Hippocampal formation (tissue), 2 donors: ENCODE measurements around the gene LCE1C.

Experiments
- DNase-seq, 2 donors: peaks; one replicate each; lab custom pipeline; 2025; lab: John Stamatoyannopoulos, UW

LCE1C gene

GRCh38 chr1:152759453-152760173 lies 46.8 kb downstream of the LCE1C start:
- no peak for DNase-seq

GRCh38 chr1:152758636-152759035 lies 47.8 kb downstream of the LCE1C start:
- no peak for DNase-seq

GRCh38 chr1:152757747-152758146 lies 48.7 kb downstream of the LCE1C start, which contains the start of gene KPRP:
Gene KPRP (plus strand): TSS chr1:152758025. CDS start chr1:152759589, 1,564 bp downstream.
- no peak for DNase-seq

GRCh38 chr1:152756872-152757271 lies 49.6 kb downstream of the LCE1C start:
- DNase-seq = no peak
